SK-N-SH treated with all-trans-retinoic acid at 6 μM for 48 hours (cell line): ENCODE data around the gene EXOC3.

Source experiments
- ATAC-seq: fragments of 200-7000 bp; cut with Tn5 transposase; 3 replicates; pipeline ENCODE4 v1.9.1; 2020; ENCODE audit warnings: mild to moderate bottlenecking, moderate library complexity
- ARNTL ChIP-seq: fragments of 450-650 bp; formaldehyde crosslinking; IDR thresholded peaks from 2 replicates; pipeline ENCODE4 v1.5.0; 2020; ENCODE audit warnings: low read depth, mild to moderate bottlenecking, moderate library complexity, borderline replicate concordance
- BACH2 ChIP-seq: fragments of 250-450 bp; sonication (Bioruptor Pico); IDR thresholded peaks from 2 replicates; pipeline ENCODE4 v1.9.0; 2021; ENCODE audit warnings: mild to moderate bottlenecking, borderline replicate concordance
- CSDC2 ChIP-seq: fragments of 250-450 bp; sonication (Bioruptor Pico); IDR thresholded peaks from 2 replicates; pipeline ENCODE4 v1.5.0; 2020; ENCODE audit warnings: mild to moderate bottlenecking, moderate library complexity
- ESRRG ChIP-seq: fragments of 250-450 bp; sonication (Bioruptor Pico); IDR thresholded peaks from 2 replicates; pipeline ENCODE4 v1.6.1; 2021; ENCODE audit warnings: mild to moderate bottlenecking
- GLIS3 ChIP-seq: fragments of 250-450 bp; sonication (Bioruptor Pico); IDR thresholded peaks from 2 replicates; pipeline ENCODE4 v1.5.0; 2020; ENCODE audit warnings: mild to moderate bottlenecking, moderate library complexity
- ISL1 ChIP-seq: fragments of 250-450 bp; sonication (Bioruptor Pico); IDR thresholded peaks from 2 replicates; pipeline ENCODE4 v2.1.2; 2022; ENCODE audit warnings: mild to moderate bottlenecking, moderate library complexity
- OSR1 ChIP-seq: fragments of 250-450 bp; sonication (Bioruptor Pico); IDR thresholded peaks from 2 replicates; pipeline ENCODE4 v1.8.0; 2022; ENCODE audit warnings: moderate library complexity, mild to moderate bottlenecking, inconsistent platforms
- POU6F1 ChIP-seq: fragments of 250-450 bp; sonication (Bioruptor Pico); IDR thresholded peaks from 2 replicates; pipeline ENCODE4 v1.8.0; 2021; ENCODE audit warnings: low read depth, mild to moderate bottlenecking, moderate library complexity, borderline replicate concordance
- RARB ChIP-seq: fragments of 250-450 bp; sonication (Bioruptor Pico); IDR thresholded peaks from 2 replicates; pipeline ENCODE4 v1.8.0; 2021; ENCODE audit warnings: mild to moderate bottlenecking, moderate library complexity
- SNAI2 ChIP-seq: fragments of 250-450 bp; sonication (Bioruptor Pico); IDR thresholded peaks from 2 replicates; pipeline ENCODE4 v1.5.0; 2020; ENCODE audit warnings: mild to moderate bottlenecking, moderate library complexity
- TCF4 ChIP-seq: fragments of 250-450 bp; sonication (Bioruptor Pico); IDR thresholded peaks from 2 replicates; pipeline ENCODE4 v1.8.0; 2021; ENCODE audit warnings: mild to moderate bottlenecking, moderate library complexity, borderline replicate concordance
- TOX ChIP-seq: fragments of 250-450 bp; sonication (Bioruptor Pico); IDR thresholded peaks from 2 replicates; pipeline ENCODE4 v1.8.0; 2021; ENCODE audit warnings: mild to moderate bottlenecking, moderate library complexity, borderline replicate concordance
- ZC3H10 ChIP-seq: fragments of 250-450 bp; sonication (Bioruptor Pico); IDR thresholded peaks from 2 replicates; pipeline ENCODE4 v1.5.1; 2021; ENCODE audit warnings: mild to moderate bottlenecking, moderate library complexity
- ZFP3 ChIP-seq: fragments of 250-450 bp; sonication (Bioruptor Pico); IDR thresholded peaks from 2 replicates; pipeline ENCODE4 v1.5.0; 2020; ENCODE audit warnings: mild to moderate bottlenecking, moderate library complexity
- ZFP30 ChIP-seq: fragments of 450-650 bp; formaldehyde crosslinking; IDR thresholded peaks from 2 replicates; pipeline ENCODE4 v1.5.0; 2022; ENCODE audit warnings: mild to moderate bottlenecking, moderate library complexity
- ZNF565 ChIP-seq: fragments of 450-650 bp; formaldehyde crosslinking; conservative IDR thresholded peaks from 2 replicates; pipeline ENCODE4 v1.5.0; 2020; ENCODE audit warnings: low read depth, mild to moderate bottlenecking, moderate library complexity
- ZNF70 ChIP-seq: fragments of 450-650 bp; formaldehyde crosslinking; IDR thresholded peaks from 2 replicates; pipeline ENCODE4 v1.5.0; 2020; ENCODE audit warnings: mild to moderate bottlenecking, moderate library complexity
- ZNF8 ChIP-seq: fragments of 450-650 bp; formaldehyde crosslinking; IDR thresholded peaks from 2 replicates; pipeline ENCODE4 v1.5.0; 2020; ENCODE audit warnings: mild to moderate bottlenecking, moderate library complexity
- TF ChIP-seq, protein P1 (sequence below): fragments of 250-450 bp; sonication (Bioruptor Pico); IDR thresholded peaks from 2 replicates; pipeline ENCODE4 v1.5.1; 2020; ENCODE audit warnings: low read depth, mild to moderate bottlenecking, moderate library complexity
- TF ChIP-seq, protein P2 (sequence below): fragments of 250-450 bp; sonication (Bioruptor Pico); IDR thresholded peaks from 2 replicates; pipeline ENCODE4 v1.5.1; 2021; ENCODE audit warnings: mild to moderate bottlenecking, moderate library complexity

Gene EXOC3

GRCh38 chr5:500491-500890 is 57.5 kb downstream of the EXOC3 start:
- TF ChIP-seq, protein P1, sequence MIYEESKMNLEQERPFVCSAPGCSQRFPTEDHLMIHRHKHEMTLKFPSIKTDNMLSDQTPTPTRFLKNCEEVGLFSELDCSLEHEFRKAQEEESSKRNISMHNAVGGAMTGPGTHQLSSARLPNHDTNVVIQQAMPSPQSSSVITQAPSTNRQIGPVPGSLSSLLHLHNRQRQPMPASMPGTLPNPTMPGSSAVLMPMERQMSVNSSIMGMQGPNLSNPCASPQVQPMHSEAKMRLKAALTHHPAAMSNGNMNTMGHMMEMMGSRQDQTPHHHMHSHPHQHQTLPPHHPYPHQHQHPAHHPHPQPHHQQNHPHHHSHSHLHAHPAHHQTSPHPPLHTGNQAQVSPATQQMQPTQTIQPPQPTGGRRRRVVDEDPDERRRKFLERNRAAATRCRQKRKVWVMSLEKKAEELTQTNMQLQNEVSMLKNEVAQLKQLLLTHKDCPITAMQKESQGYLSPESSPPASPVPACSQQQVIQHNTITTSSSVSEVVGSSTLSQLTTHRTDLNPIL = no peak
- TF ChIP-seq ISL1 (no peak), TCF4 (CRISPR knock-in tag) (no peak), POU6F1 (CRISPR knock-in tag) (no peak), BACH2 (CRISPR knock-in tag) (no peak), ZNF565 (CRISPR knock-in tag) (no peak), ZNF8 (CRISPR knock-in tag) (no peak), GLIS3 (CRISPR knock-in tag) (no peak), CSDC2 (CRISPR knock-in tag) (no peak), RARB (CRISPR knock-in tag) (no peak), OSR1 (no peak), ZNF70 (CRISPR knock-in tag) (no peak), ARNTL (CRISPR knock-in tag) (no peak), ZC3H10 (CRISPR knock-in tag) (no peak), SNAI2 (CRISPR knock-in tag) (no peak), ZFP3 (no peak), ESRRG (CRISPR knock-in tag) (no peak)
- TF ChIP-seq, protein P2, sequence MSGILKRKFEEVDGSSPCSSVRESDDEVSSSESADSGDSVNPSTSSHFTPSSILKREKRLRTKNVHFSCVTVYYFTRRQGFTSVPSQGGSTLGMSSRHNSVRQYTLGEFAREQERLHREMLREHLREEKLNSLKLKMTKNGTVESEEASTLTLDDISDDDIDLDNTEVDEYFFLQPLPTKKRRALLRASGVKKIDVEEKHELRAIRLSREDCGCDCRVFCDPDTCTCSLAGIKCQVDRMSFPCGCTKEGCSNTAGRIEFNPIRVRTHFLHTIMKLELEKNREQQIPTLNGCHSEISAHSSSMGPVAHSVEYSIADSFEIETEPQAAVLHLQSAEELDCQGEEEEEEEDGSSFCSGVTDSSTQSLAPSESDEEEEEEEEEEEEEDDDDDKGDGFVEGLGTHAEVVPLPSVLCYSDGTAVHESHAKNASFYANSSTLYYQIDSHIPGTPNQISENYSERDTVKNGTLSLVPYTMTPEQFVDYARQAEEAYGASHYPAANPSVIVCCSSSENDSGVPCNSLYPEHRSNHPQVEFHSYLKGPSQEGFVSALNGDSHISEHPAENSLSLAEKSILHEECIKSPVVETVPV (CRISPR knock-in tag) = no peak
- ATAC-seq = no peak

DNA sequence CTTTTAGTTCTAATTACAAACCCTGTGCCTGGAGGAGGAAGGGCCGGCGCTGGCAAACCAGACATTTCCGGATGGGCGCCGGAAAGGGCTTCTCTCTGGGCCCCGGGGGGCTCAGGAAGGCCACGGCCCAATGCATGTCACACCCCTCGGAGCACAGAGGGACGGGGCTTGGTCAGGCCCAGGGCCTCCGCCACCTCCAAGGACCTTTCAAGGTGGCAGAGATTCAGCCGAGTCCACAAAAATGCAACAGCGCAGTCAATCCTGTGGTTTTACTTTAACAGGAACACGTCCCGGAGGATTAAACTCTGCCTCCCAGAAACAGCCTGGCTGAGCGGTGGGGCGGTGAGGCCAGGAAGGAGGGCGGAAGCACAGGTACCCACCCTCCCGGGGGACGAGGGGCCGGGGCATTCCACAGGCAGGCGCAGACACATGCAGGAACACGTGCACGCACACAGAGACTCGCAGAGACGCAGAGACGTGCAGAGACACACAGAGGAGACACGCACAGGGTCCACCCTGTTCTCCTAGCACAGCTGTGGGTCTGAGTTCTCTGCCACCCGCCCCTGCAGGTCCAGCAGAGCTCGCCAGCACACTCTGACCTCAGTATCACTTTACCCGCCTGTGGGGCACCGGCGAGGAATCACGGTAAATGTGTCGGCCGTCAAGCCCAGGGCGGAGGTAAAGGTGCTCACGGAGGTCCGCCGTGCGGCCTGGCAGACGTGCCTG is 58.3 kb downstream of the EXOC3 start:
- ATAC-seq = no peak
- TF ChIP-seq OSR1 (no peak), ARNTL (CRISPR knock-in tag) (no peak), CSDC2 (CRISPR knock-in tag) (no peak), ZNF70 (CRISPR knock-in tag) (no peak), GLIS3 (CRISPR knock-in tag) (no peak), RARB (CRISPR knock-in tag) (no peak), ESRRG (CRISPR knock-in tag) (no peak), TOX (no peak), ZC3H10 (CRISPR knock-in tag) (no peak), ZFP3 (no peak), POU6F1 (CRISPR knock-in tag) (no peak)
- TF ChIP-seq, protein P2 (CRISPR knock-in tag) = no peak
- TF ChIP-seq, protein P1 = no peak

DNA sequence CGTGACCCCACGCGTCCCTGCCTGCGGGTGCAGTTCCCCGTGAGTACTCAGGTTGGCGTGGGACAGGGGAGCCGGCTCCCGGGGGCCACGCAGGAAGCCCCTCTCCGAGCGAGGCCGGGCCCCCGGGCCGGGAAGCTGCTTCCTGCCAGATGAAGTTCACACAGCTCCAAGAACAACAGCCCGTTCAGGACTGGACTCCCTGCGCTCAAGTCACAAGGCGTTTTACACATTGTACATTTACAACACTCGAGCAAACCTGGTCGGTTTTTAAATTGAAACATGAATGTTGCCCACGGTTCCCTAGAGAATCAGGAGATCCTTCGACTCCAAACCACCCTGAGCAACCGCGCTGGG is 58.8 kb downstream of the EXOC3 start:
- no peak for ATAC-seq
- TF ChIP-seq TCF4 (CRISPR knock-in tag) (no peak), ZNF8 (CRISPR knock-in tag) (no peak), GLIS3 (CRISPR knock-in tag) (no peak), RARB (CRISPR knock-in tag) (no peak), CSDC2 (CRISPR knock-in tag) (no peak), ZFP30 (no peak), TOX (no peak), ZC3H10 (CRISPR knock-in tag) (no peak), ESRRG (CRISPR knock-in tag) (no peak), POU6F1 (CRISPR knock-in tag) (no peak), BACH2 (CRISPR knock-in tag) (no peak), ISL1 (no peak), ZNF70 (CRISPR knock-in tag) (no peak)
- TF ChIP-seq, protein P2 (CRISPR knock-in tag) = no peak
